Lower leg skin (tissue), 4 donors: ENCODE measurements around the gene TERT. TPM values are rescaled to one million over a fixed set of nuclear protein-coding genes. Genes with fewer than 3 reads are reported as not detected.

Experiments used
- DNase-seq, 2 donors: peaks; one replicate each; pipeline ENCODE4 v3.0.0-alpha.2; 2019; ENCODE audit warnings: low spot score in 2 of 2
- H3K4me3 ChIP-seq: fragments of 200-600 bp; sonication (generic); 2 replicates; pipeline ENCODE4 v1.5.1; 2017; ENCODE audit warnings: mild to moderate bottlenecking, low read depth; ENCODE audit not compliant: poor library complexity, severe bottlenecking
- CTCF ChIP-seq, 3 donors: fragments of 450-650 bp; IDR thresholded peaks; one replicate each; pipeline ENCODE4 v1.5.1; 2016; ENCODE audit warnings: antibody characterized with exemption in 3 of 3, mild to moderate bottlenecking in 3 of 3, moderate library complexity in 2 of 3
- POLR2A ChIP-seq, 2 donors: fragments of 450-650 bp; IDR thresholded peaks; one replicate each; pipeline ENCODE4 v1.6.1; 2016 to 2017; ENCODE audit warnings: antibody characterized with exemption in 2 of 2, mild to moderate bottlenecking in 1 of 2, moderate library complexity in 1 of 2
- WGBS, 2 donors: methylation state at CpG; one replicate each; pipeline ENCODE4 v1.1.5; 2018; 5-methylcytosine and 5-hydroxymethylcytosine counted together
- intact Hi-C: fragments of 100-400 bp; cut with DNase I; formaldehyde crosslinking; loops from one replicate; pipeline ENCODE4 v1.15.0; 2023; ENCODE audit warnings: low total_unique reads
- total RNA-seq, 4 donors: library from RNA; depleted of rRNA; stranded (reverse); fragments of >200 nt; gene quantifications; one replicate each; pipeline ENCODE4 v1.1.0, GENCODE V29; 2016

The TERT gene
- total RNA-seq, 4 donors from 2014 or later, result 0.13 to 0.38 TPM; not detected in 2

DNA sequence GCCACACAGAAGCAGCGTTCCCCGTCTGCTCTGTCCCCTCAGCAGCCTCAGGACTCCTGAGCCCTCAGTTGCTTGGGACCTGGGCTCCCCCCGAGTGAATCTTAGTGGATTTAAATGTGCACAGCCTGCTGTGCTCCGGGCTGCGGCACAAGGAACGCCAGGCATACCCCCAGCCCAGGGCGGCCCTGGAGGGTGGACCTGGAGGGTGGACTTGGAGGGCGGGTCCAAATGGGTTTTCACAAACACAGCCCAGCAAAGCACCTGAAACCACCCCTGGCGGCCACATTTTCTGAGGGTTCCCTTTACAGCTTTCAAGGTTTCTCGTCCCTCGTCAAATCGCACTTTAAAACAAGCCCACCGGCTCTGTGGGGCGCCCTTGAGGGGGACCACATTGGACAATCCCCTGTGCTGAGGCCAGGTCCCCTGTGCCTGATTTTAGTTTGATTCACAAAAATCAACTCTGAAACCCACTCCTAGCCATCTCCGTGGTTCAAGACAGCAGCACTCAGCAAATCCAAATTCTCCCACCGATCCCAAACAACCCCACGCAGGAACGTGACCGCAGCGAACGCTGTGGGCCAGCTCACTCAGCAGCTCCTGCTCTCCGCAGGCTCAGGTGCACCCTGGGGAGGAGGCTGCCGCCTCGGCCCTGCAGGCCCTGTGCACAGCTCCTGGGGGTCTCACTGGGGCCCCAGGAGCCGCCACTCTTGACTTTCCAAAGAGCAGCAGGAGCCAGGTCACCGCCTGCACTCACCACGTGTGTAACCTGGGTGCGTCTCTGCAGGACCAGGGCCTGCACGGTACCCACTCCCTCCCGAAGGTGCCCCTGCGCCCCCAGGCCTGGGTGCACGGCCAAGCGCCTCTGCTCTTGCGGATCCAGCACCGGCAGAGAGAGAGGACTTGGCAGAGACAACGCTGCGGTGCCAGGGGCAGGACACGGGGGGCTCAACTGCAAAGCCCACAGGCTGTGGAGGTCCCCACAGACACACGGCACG is 29.1 kb downstream of the TERT start:
- H3K4me3 ChIP-seq, result no peak overlapping the region
- TF ChIP-seq CTCF (IDR thresholded peaks at IDR 0.05) (no peak), POLR2A (IDR thresholded peaks at IDR 0.05) (no peak)
- intact Hi-C loops, result no loop called here
- WGBS, 2 donors, result 77 to 83% methylated on average over 32 to 34 of the region's 40 CpGs
- DNase-seq, result no peak

GRCh38 chr5:1265026-1265425 is 29.8 kb downstream of the TERT start:
- DNase-seq, result no peak
- H3K4me3 ChIP-seq, result no peak overlapping the region
- no peak for TF ChIP-seq POLR2A (IDR thresholded peaks at IDR 0.05)
- TF ChIP-seq CTCF (IDR thresholded peaks at IDR 0.05), result no peak
- 77 to 79% methylated on average over 15 of the region's 15 CpGs for WGBS, 2 donors
- intact Hi-C loops, result no loop called here

GRCh38 chr5:1264211-1264610 is 30.7 kb downstream of the TERT start:
- intact Hi-C loops, result no loop called here
- H3K4me3 ChIP-seq, result no peak overlapping the region
- WGBS, 2 donors, result 94 to 95% methylated on average over 12 to 17 of the region's 18 CpGs
- no peak for DNase-seq
- TF ChIP-seq CTCF (IDR thresholded peaks at IDR 0.05) (no peak), POLR2A (IDR thresholded peaks at IDR 0.05) (no peak)

GRCh38 chr5:1262381-1262780 is 32.5 kb downstream of the TERT start:
- TF ChIP-seq POLR2A (IDR thresholded peaks at IDR 0.05) (no peak), CTCF (IDR thresholded peaks at IDR 0.05) (no peak)
- 100% methylated on average over 1 of the region's 1 CpG for WGBS, 2 donors
- DNase-seq, result no peak
- no peak overlapping the region for H3K4me3 ChIP-seq
- intact Hi-C loops, result no loop called here

GRCh38 chr5:1261643-1262042 is 33.2 kb downstream of the TERT start:
- no peak for TF ChIP-seq CTCF (IDR thresholded peaks at IDR 0.05)
- no peak for TF ChIP-seq POLR2A (IDR thresholded peaks at IDR 0.05)

More at GRCh38 chr5:1261643-1262042, 33.2 kb downstream of the TERT start:
- WGBS, 2 donors, result 87 to 90% methylated on average over 10 of the region's 10 CpGs
- DNase-seq, result no peak
- no peak overlapping the region for H3K4me3 ChIP-seq
- intact Hi-C loops, result no loop called here
